Karpas-422 (cell line): ENCODE data around the gene NRXN3. TPM values are rescaled to one million over a fixed set of nuclear protein-coding genes. Genes with fewer than 3 reads are reported as not detected.

Experiments
- DNase-seq: peaks from one replicate; pipeline ENCODE4 v3.0.0-alpha.2; 2015
- H2AFZ ChIP-seq: fragments of 200-600 bp; sonication (generic); 2 replicates; pipeline ENCODE4 v1.6.1; 2014; ENCODE audit warnings: antibody characterized with exemption, low read length, mixed read lengths
- H3K27ac ChIP-seq: fragments of 200-600 bp; sonication (generic); 2 replicates; pipeline ENCODE4 v1.5.1; 2014; ENCODE audit warnings: mild to moderate bottlenecking, low read length, moderate library complexity
- H3K27me3 ChIP-seq: fragments of 200-600 bp; sonication (generic); 2 replicates; pipeline ENCODE4 v1.6.1; 2014; ENCODE audit warnings: low read length, mixed read lengths
- H3K36me3 ChIP-seq: fragments of 200-600 bp; sonication (generic); 2 replicates; pipeline ENCODE4 v1.6.1; 2014; ENCODE audit warnings: low read length, mixed read lengths; ENCODE audit not compliant: insufficient read depth
- H3K4me1 ChIP-seq: fragments of 200-600 bp; sonication (generic); 2 replicates; pipeline ENCODE4 v1.6.1; 2014; ENCODE audit warnings: mild to moderate bottlenecking, low read length, mixed read lengths
- H3K4me2 ChIP-seq: fragments of 200-600 bp; sonication (generic); 2 replicates; pipeline ENCODE4 v1.6.1; 2014; ENCODE audit warnings: low read length, low read depth, mild to moderate bottlenecking; ENCODE audit not compliant: poor library complexity, severe bottlenecking
- H3K4me3 ChIP-seq: fragments of 200-600 bp; sonication (generic); 2 replicates; pipeline ENCODE4 v1.5.1; 2014; ENCODE audit warnings: mild to moderate bottlenecking, antibody characterized with exemption, low read length, mixed read lengths
- H3K79me2 ChIP-seq: fragments of 200-600 bp; sonication (generic); 2 replicates; pipeline ENCODE4 v1.6.1; 2014; ENCODE audit warnings: mild to moderate bottlenecking, low read length, mixed read lengths
- H3K9ac ChIP-seq: fragments of 200-600 bp; sonication (generic); 2 replicates; pipeline ENCODE4 v1.6.0; 2014; ENCODE audit warnings: low read length
- H3K9me2 ChIP-seq: fragments of 200-600 bp; sonication (generic), shearing (Covaris generic); replicated peaks from 2 replicates; pipeline ENCODE4 v1.6.0; 2014; ENCODE audit warnings: mild to moderate bottlenecking, low read length, moderate library complexity; ENCODE audit not compliant: insufficient read depth
- H3K9me3 ChIP-seq: fragments of 300-700, 200-600 bp; sonication (generic); 2 replicates; pipeline ENCODE4 v1.6.1; 2014; ENCODE audit warnings: low read length, mixed read lengths
- H4K20me1 ChIP-seq: fragments of 200-600 bp; sonication (generic); 2 replicates; pipeline ENCODE4 v1.6.1; 2014; ENCODE audit warnings: mild to moderate bottlenecking, antibody characterized with exemption, low read length, low read depth; ENCODE audit not compliant: insufficient read depth
- total RNA-seq: library from RNA; depleted of rRNA; stranded (reverse); fragments of >200 nt; shearing (Covaris generic); gene quantifications from 2 replicates; pipeline ENCODE4 v1.2.3, GENCODE V29; 2014; ENCODE audit warnings: low replicate concordance

NRXN3 gene
- total RNA-seq, 1 experiment from 2014 or later: not detected

GRCh38 chr14:79605849-79606248, 1435.7 kb downstream of the NRXN3 start:
- Histone ChIP-seq H3K36me3 (no peaks in the 10 kb centered on the region), H3K4me1 (no peaks in the 10 kb centered on the region), H3K9ac (no peak overlapping the region), H3K9me3 (no peaks in the 10 kb centered on the region), H3K79me2 (no peaks in the 10 kb centered on the region), H2AFZ (no peak overlapping the region), H3K27ac (no peak overlapping the region), H3K27me3 (0 out of 2 replicates have a peak, but pooled peaks cover 3% of the 10 kb centered on the region), H3K9me2 (no peaks in the 10 kb centered on the region), H3K4me3 (no peak overlapping the region), H4K20me1 (no peaks in the 10 kb centered on the region), H3K4me2 (no peak overlapping the region)
- no peak for DNase-seq

GRCh38 chr14:79608446-79608845, 1438.3 kb downstream of the NRXN3 start:
- no peak overlapping the region for H3K4me2 ChIP-seq
- H3K27me3 ChIP-seq: 0 out of 2 replicates have a peak, but pooled peaks cover 3% of the 10 kb centered on the region
- DNase-seq: no peak

GRCh38 chr14:79613625-79614024, 1443.5 kb downstream of the NRXN3 start:
- Histone ChIP-seq H3K27ac (no peak overlapping the region), H3K4me1 (no peaks in the 10 kb centered on the region), H3K9me2 (no peaks in the 10 kb centered on the region), H3K27me3 (no peaks in the 10 kb centered on the region), H3K4me3 (no peak overlapping the region), H3K79me2 (no peaks in the 10 kb centered on the region), H3K9ac (no peak overlapping the region), H2AFZ (no peak overlapping the region), H4K20me1 (no peaks in the 10 kb centered on the region), H3K9me3 (no peaks in the 10 kb centered on the region), H3K36me3 (no peaks in the 10 kb centered on the region), H3K4me2 (no peak overlapping the region)
- no peak for DNase-seq

More at GRCh38 chr14:79608446-79608845, 1438.3 kb downstream of the NRXN3 start:
- Histone ChIP-seq H3K79me2 (no peaks in the 10 kb centered on the region), H3K4me1 (no peaks in the 10 kb centered on the region), H2AFZ (no peak overlapping the region), H3K9me3 (no peaks in the 10 kb centered on the region), H4K20me1 (no peaks in the 10 kb centered on the region), H3K27ac (no peak overlapping the region), H3K36me3 (no peaks in the 10 kb centered on the region), H3K9ac (no peak overlapping the region), H3K9me2 (no peaks in the 10 kb centered on the region), H3K4me3 (no peak overlapping the region)

- H4K20me1 ChIP-seq: no peaks in the 10 kb centered on the region
- H3K9me2 ChIP-seq: no peaks in the 10 kb centered on the region
- no peak overlapping the region for H3K9ac ChIP-seq
- H3K27ac ChIP-seq: no peak overlapping the region
- H2AFZ ChIP-seq: no peak overlapping the region
- DNase-seq: no peak
- H3K36me3 ChIP-seq: no peaks in the 10 kb centered on the region
- no peaks in the 10 kb centered on the region for H3K79me2 ChIP-seq
- H3K9me3 ChIP-seq: no peaks in the 10 kb centered on the region
- no peak overlapping the region for H3K4me2 ChIP-seq
- H3K4me1 ChIP-seq: no peaks in the 10 kb centered on the region
- H3K27me3 ChIP-seq: no peaks in the 10 kb centered on the region
- no peak overlapping the region for H3K4me3 ChIP-seq
Observed at GRCh38 chr14:79614448-79614847, 1444.3 kb downstream of the NRXN3 start.

- H3K79me2 ChIP-seq: no peaks in the 10 kb centered on the region
Observed at GRCh38 chr14:79627058-79627457, 1456.9 kb downstream of the NRXN3 start.

GRCh38 chr14:79629411-79630287, 1459.5 kb downstream of the NRXN3 start:
- no peaks in the 10 kb centered on the region; the same call in 1 of the 2 replicates for H3K9me2 ChIP-seq
- no peaks in the 10 kb centered on the region for H3K36me3 ChIP-seq
- no peak overlapping the region for H3K4me3 ChIP-seq
- no peaks in the 10 kb centered on the region for H3K79me2 ChIP-seq
- H3K9me3 ChIP-seq: no peaks in the 10 kb centered on the region
- no peaks in the 10 kb centered on the region for H3K4me1 ChIP-seq
- no peak overlapping the region for H3K27ac ChIP-seq
- H4K20me1 ChIP-seq: no peaks in the 10 kb centered on the region
- no peak for DNase-seq
- no peaks in the 10 kb centered on the region for H3K27me3 ChIP-seq
- no peak overlapping the region for H2AFZ ChIP-seq
- H3K9ac ChIP-seq: no peak overlapping the region
- no peak overlapping the region for H3K4me2 ChIP-seq

More at GRCh38 chr14:79627058-79627457, 1456.9 kb downstream of the NRXN3 start:
- no peaks in the 10 kb centered on the region for H3K36me3 ChIP-seq
- no peak overlapping the region for H2AFZ ChIP-seq
- no peaks in the 10 kb centered on the region for H4K20me1 ChIP-seq
- H3K9me2 ChIP-seq: no peaks in the 10 kb centered on the region; the same call in 1 of the 2 replicates
- H3K27me3 ChIP-seq: no peaks in the 10 kb centered on the region
- no peaks in the 10 kb centered on the region for H3K9me3 ChIP-seq
- no peak overlapping the region for H3K27ac ChIP-seq
- H3K9ac ChIP-seq: no peak overlapping the region
- no peak overlapping the region for H3K4me3 ChIP-seq
- no peak overlapping the region for H3K4me2 ChIP-seq
- no peak for DNase-seq
- H3K4me1 ChIP-seq: no peaks in the 10 kb centered on the region

- Histone ChIP-seq H3K4me1 (no peaks in the 10 kb centered on the region), H3K4me3 (no peak overlapping the region), H3K4me2 (no peak overlapping the region), H3K9me3 (no peaks in the 10 kb centered on the region), H4K20me1 (no peaks in the 10 kb centered on the region), H3K79me2 (no peaks in the 10 kb centered on the region), H3K36me3 (no peaks in the 10 kb centered on the region), H3K27me3 (no peaks in the 10 kb centered on the region), H2AFZ (no peak overlapping the region), H3K9me2 (no peaks in the 10 kb centered on the region; the same call in 1 of the 2 replicates), H3K9ac (no peak overlapping the region), H3K27ac (no peak overlapping the region)
- no peak for DNase-seq
Observed at GRCh38 chr14:79630288-79630960, 1460.3 kb downstream of the NRXN3 start.

- H4K20me1 ChIP-seq: no peaks in the 10 kb centered on the region
- H2AFZ ChIP-seq: no peak overlapping the region
- no peak for DNase-seq
- no peaks in the 10 kb centered on the region for H3K9me3 ChIP-seq
- no peaks in the 10 kb centered on the region for H3K79me2 ChIP-seq
- H3K36me3 ChIP-seq: no peaks in the 10 kb centered on the region
- H3K9ac ChIP-seq: no peak overlapping the region
- no peaks in the 10 kb centered on the region for H3K27me3 ChIP-seq
- no peaks in the 10 kb centered on the region for H3K4me1 ChIP-seq
- no peak overlapping the region for H3K27ac ChIP-seq
- H3K4me2 ChIP-seq: no peak overlapping the region
- H3K4me3 ChIP-seq: no peak overlapping the region
- no peaks in the 10 kb centered on the region; the same call in 1 of the 2 replicates for H3K9me2 ChIP-seq
Observed at GRCh38 chr14:79631276-79631675, 1461.1 kb downstream of the NRXN3 start.
